Activated T-cell treated with anti-CD3 and anti-CD28 coated beads, Interleukin-2, amount 50 U/mL, for 48 hours (primary cell): ENCODE measurements around the gene SLC15A3.

Experiments used
- DNase-seq, 2 experiments: peaks; one replicate each; pipeline ENCODE4 v3.0.0-alpha.2; 2020

Gene SLC15A3

DNA sequence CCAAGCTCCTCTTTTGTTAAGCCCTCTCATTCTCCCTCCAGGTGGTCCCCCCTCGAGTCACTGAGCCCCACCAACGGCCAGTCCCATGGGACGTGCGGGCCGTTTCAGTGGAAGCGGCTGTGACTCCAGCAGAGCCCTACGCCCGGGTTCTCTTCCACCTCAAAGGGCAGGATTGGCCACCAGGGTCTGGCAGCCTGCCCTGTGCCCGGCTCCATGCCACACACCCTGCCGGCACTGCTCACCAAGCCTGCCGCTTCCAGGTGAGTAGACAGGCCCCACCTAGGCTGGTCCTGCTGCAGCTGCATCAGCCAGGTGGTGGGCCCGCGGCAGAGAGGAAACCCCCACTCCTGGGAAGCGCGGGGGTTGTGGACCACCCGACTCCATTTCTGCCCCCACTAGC lies 24.4 kb downstream of the SLC15A3 start:
- no peak for DNase-seq

DNA sequence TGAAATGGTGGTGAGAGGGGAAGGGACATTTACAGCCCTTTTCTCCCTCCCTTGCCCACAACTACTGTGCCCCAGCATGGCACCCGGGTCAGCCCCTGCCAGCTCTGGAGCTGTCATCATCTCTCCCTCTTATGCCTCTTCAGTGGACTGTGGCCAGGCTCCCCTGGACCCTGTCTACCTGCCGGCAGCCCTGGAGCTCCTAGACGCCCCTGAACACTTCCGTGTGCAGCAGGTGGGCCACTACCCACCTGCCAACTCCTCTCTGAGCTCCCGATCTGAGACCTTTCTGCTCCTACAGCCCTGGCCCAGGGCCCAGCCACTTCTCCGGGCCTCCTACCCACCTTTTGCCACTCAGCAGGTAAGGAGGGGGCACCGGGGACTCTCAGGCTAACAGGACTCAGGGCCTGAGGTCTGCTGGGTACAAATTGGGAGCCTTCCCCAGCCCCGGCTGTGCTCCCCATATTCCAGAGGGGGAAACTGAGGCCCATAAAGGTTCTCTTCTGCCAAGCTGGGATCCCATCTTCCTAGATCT lies 24.8 kb downstream of the SLC15A3 start:
- no peak for DNase-seq

DNA sequence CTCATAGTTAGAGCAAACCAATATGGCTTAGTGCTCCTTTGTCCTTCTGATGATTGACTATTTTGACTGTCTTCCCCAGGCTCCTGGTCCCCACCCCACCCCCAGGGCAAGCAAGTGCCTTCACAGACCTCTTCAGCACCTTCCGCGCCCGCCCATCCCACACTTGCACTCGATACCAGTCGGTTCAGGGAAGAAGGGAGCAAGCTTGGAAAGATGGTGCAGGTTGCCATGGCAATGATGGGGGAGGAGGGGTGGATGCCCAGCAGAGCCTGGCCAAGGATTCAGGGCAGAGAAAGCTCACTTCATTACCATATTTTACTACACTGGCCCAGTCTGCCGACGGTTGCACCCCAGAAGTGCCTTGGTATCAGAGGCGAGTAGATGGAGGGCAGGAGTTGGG lies 25.5 kb downstream of the SLC15A3 start:
- no peak for DNase-seq

DNA sequence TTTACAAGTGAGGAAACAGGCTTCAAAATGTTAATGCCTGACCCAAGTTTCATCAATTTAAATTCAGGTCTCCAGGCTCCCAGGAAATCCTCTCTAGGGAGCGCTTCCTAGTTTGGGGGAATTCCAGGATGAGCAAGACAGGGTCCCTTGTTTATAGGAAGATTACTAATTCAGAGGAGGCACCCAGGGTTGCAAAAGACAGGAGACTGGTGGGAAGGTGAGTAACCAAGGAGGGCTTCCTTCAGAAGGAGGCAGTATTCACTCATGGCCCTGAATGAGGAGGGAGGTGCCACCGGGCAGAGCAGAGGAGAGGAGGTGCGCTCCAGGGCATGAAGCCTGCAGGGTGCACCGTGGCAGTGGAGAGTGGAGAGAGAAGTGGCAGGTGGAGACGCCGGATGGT lies 26.1 kb downstream of the SLC15A3 start:
- DNase-seq = no peak

DNA sequence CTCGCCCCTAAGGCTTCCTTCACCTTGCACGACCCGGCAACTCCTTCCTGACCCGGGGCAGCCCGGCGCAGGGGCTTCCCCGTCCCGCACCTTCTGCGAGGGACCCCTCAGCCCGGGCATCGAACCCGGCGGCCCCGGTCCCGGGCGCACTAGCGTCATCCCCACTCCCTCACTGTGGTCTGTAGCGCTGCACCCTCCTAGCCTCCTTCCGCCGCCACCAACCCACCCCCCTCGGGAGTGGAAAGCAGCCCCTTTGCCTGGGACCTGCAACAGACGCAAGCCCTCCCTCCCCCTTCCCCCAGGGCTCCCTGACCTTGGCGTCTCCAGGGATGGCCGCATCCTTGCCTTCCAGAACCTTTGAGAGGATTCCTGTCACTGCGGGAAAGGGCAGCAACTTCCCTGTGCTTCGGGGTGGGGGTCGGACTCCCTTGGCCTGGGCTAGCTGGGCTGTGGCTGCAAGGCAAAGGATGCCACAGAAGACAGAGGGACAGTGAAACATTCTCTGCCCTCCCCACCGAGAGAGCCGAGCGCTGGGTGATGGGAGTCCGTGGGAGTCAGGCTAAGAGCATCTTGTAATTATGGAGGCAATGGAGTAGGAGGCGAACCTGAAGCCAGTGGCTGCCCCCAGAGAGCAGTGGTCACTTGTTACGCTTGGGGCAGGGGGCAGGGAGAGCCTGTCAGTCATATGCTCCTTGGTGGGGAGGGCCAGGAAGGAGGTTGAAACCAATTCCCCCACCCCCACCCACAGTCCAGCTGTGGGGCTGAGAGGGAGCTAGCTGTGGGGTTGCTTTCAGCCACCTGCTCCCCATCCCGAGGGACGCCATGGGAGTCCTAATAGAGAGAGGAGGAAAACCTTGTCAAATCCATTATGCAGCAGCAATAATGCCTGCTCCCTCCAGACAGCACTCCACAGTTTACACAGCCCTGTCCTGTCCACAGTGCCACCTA lies 26.8 kb downstream of the SLC15A3 start:
- peak in 1 of 2 experiments; percentile 25 for DNase-seq

DNA sequence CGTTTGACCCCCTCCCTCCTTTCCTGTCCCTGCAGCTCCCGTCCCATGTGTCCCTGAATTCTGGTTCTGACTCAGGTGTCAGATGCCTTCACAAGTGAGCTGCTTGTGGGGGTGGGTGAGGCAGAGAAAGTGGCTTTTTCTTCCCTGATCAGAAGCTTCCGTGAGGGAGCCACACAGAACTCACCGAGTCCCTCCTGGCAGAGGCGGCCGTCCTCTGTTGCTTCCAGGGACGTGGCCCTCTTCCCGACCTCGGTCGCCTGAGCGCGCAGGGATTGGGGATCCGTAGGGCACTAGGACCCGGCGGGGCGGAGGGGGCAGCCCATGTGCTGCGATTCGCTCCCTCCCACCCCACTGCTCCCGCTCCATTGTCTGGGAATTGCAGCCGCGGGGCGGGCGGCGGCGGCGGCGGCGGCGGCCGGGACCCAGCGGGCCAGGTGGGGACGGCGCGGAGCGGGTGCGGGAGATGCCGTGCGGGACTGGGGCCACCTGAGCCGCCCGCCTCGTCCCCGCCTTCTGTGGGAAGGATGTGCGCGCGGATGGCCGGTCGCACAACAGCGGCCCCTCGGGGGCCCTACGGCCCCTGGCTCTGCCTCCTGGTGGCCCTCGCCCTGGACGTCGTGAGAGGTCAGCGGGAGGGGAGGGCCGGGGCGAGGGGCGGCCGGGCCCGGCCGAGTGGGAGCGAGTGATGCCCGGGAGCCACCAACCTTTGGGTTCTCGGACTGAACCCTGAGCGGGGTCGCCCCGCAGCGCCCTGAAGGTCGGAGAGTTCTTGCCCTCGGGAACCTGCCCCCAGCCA lies 27.7 kb downstream of the SLC15A3 start, which contains the start of gene TMEM132A:
Gene TMEM132A (plus strand): TSS at position 351 of the 796 bp plus-strand sequence. CDS start 174 bp downstream, at position 525.
- DNase-seq = peak; percentile 38 to 43

DNA sequence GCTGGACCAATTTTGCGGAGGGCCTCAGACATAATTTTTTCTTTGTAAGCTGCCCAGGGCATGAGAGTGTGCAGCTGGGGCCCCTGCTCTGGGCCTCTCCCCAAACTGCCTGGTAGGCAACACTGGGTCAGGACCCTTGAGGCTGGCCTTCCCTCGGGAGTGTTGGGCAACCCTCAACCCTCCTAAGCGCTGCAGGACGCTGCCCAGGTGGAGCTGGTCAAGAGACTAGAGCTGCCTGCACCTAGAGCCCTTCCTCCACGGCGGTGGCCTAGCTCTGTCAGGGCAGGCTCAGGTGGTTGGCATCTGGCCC lies 28.2 kb downstream of the SLC15A3 start:
- no peak for DNase-seq

DNA sequence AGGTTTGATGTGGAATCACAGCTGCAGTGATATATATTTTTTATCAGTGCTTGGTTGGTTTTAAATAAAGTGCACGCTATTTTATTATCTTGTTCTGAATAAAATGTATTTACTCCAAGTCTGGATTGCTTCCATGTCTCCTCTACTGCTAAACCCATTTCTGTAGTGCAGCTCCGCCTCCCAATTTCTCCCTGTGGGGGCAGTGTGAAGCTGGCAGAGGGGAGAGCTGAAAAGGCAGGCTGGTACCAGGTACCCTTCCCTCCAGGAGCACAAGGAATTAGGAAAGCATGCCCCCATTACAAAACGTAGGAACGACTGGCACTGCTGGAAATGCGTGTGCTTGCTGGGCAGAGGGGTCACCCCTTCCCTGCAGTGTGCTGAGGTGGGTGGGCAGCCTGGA lies 28.6 kb downstream of the SLC15A3 start:
- no peak for DNase-seq

DNA sequence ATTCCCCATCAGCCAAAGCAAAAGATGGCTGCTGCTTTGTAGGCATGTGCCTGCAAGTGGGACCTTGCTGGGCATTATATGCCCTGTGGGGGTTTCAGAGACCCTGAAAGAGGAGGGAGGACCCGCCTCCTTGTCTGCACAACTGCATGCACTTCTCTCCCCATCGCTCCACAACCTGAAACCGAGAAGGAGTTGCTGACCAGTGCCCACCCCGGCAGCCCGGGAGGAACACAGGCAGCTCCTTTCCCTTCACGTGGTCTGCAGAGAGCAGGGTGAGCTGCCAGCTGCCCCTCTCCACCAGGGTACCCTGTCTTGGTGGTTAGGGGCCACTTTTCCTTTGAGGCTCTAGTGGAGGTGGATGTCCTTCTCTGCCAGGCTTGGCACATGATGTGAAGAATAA lies 29.1 kb downstream of the SLC15A3 start:
- DNase-seq = no peak

DNA sequence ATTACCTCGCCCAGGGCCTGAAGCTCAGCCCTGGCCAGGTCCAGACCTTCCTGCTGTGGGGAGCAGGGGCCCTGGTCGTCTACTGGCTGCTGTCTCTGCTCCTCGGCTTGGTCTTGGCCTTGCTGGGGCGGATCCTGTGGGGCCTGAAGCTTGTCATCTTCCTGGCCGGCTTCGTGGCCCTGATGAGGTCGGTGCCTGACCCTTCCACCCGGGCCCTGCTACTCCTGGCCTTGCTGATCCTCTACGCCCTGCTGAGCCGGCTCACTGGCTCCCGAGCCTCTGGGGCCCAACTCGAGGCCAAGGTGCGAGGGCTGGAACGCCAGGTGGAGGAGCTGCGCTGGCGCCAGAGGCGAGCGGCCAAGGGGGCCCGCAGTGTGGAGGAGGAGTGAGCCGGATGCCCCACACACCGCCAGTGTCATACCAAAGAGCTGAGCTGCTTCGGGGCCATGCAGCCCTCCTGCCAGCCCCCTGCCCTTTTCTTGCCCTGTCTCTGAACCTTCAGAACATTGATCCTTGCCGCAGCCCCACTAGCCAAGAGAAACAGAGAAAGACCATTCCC lies 30.1 kb downstream of the SLC15A3 start:
- no peak for DNase-seq

DNA sequence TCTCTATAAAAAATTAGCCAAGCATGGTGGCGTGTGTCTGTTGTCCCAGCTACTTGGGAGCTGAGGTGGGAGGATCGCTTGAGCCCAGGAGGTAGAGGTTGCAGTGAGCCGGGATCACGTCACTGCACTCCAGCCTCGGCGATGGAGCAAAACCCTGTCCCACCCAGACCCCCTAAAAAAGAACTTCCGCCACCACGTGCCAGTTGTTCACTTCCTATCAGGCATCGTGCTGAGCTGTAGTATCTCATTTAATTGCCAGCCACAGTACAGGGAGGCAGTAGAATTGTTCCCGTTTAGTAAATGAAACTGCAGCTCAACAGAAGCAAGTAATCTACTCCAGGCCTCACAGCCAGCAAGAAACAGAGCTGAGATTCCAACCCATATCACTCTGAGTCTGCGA lies 30.7 kb downstream of the SLC15A3 start:
- DNase-seq = no peak

DNA sequence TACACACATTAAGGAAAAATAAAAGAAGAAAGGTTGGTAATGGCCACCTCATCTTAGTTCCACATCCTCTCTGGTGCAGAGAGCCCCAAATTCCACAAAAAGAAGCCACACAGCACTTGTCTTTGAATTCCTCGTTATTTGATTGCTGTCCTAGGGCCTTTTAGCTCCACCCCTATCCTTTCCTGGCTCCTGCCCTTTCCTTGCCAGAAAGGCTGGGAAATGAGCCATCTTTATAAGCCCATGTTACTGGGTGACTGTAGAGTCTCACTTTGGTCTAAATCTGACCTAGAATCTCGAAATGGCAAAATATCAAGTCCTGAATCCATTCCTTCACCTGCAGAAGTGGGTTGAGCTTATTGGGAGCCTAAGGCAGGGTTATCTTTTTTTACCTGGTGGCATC lies 32.0 kb downstream of the SLC15A3 start:
- DNase-seq = no peak

DNA sequence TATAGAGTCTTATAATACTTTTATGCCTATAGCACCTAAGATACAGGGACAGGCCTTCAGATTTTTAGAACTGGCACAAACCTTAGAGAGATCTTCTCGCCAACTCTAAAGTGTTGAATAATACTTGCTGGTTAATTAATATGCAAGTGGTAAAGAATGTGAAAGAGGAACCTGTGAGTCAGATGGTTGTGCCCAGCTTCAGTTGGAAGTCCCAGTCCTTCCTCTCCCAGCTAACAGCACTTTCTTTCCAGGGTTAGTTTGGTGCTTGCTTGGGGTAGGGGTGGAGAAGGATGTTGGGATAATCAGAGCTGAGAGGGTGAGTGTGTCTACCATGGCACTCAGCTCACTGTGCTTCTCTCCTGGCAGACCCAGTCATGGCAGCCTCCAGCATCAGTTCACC lies 32.7 kb downstream of the SLC15A3 start:
- no peak for DNase-seq

DNA sequence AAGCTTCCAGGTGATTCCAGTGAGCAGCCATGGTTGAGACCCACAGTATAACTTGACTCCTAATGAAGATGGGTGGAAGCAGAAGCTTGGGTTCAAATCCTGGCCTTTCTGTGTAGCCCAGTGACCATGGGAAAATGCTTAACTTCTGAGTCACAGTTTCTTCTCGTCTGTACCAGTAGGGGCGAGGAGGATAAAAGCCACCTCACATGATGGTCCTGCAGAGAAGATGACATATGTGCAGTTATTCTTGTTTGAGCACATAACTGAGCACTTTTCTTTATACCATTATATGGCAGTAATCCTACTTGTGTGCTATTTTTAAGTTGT lies 33.1 kb downstream of the SLC15A3 start:
- no peak for DNase-seq

DNA sequence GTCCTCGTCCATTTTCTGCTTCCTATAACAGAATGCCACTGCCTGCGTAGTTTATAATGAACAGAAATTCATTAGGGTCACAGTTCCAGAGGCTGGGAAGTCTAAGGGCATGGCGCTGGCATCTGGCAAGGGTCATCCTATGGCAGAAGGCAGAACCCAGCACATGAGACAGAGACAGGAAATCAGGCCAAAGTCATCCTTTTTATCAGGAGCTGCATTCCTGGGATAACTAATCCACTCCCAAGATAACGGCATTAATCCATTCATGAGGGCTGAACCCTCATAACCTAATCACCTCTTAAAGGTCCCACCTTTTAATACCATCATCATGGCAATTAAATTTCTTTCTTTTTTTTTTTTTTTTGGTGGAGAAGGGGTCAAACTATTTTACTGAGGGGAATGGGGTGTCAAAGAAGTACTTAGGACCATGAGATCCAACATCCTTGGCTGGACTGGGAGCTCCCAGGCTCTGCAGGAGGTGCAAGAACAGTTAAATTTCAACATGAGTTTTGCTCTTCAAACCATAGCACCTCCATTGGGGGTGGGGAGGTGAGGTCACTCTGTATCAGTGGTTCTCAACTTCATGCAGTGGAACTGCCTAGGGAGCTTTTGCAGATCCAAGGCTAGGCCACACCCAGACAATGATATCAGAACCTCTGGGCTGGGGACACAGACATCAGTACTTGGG lies 33.6 kb downstream of the SLC15A3 start:
- DNase-seq = no peak

DNA sequence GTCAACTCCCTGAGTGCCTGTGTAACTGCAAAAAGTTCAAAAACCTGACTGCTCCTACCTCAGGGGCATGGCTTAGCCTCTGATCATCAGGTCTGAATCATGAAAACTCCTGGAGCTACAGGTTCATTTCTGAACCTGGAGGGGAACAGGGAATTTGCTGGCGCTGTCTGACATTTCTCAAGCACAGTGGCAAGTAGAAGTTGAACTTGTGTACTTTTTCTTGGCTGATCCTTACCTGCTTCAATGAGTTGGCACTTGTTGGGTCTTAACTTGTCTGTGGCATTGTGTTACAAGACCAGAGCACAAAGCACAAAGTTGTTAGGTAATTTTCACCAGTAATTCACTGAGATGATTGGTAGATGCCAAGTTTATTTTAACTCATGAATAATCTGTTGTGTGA lies 34.7 kb downstream of the SLC15A3 start:
- DNase-seq = no peak

DNA sequence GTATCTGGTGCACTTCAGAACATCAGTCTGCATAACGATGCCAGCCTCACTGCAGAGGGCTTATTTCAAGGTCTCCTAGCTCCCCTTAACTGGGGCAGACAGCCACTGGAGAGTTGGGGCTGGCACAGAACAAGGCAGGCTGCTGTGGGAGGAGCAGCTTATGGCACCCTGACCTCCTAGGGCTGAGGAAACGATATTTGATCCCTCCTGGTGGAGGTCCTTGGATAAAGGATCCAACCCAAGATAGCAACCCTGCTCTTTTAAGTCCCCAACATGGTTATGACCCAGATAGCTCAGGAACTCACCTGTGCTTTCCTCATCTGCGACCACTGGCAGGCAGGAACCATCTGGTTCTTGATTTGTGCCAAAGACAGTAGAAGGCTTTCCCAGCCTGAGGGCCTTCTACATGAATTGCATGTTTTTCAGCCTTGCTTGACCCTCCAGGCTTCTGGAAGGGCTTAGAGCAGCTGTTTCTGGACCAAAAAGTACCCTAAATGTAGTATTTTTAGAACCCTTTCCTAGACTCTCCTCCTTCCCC lies 35.2 kb downstream of the SLC15A3 start:
- DNase-seq = no peak

DNA sequence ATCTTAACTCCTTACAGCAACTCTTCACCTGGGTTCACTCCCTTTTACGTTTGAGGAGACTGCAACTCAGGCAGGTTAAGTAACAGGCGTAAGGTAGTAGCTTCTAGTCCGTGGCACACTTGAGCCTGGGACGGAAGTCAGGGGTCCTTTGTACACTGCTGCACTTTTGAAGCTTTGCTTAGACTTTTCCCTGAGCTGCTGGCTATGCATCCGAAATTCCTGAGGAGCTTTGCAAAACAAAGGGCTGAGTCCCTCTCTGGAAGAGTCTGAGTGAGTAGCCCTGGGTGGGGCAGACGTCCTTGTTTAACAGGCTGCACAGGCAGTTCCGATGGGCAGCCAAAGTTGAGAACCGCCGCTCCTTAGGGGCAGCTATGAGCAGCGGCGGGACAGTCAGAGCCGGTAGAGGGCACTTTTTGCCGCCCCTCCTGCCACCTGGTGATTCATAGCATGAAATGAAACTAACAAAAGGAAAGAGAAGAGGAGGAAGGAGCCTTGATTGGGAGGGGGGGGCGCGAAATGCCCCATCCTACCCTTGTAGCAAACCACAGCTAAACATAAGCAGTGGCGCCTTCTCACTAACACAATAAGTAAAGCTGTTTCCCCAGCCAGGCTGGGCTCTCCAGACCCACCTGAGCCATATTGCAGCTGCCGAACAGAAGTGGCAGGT lies 36.6 kb downstream of the SLC15A3 start:
- DNase-seq = peak; percentile 79 to 80

DNA sequence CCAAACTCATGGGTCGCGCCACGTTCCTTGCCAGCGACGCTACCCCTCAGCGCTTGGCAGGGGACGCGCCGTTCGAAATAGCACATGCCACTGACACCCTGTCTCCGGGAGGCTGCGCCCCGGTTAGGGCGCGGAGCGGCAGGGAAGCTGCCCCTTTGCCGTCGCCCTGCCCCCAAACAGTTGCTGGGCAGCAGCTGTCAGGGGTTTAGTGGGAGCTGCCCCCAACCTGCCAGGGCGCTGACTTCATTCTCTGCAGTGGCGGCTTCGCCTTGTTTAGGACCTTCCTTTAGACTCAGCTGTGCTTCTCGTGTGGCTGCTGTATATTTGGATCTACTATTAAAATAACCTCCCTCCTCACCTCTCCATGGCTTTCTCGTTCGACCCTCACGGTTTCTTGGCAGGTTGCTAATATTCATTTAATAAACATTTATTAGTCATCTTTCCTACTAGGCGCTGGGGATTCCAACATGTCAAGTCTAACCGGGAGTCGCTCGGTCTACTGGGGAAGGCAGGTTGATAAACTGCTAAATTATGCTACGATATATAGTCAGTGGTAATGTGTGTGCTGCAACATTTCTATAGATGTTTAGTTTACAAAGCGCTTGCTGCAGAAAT lies 37.2 kb downstream of the SLC15A3 start:
- peak; percentile 59 to 71 for DNase-seq

DNA sequence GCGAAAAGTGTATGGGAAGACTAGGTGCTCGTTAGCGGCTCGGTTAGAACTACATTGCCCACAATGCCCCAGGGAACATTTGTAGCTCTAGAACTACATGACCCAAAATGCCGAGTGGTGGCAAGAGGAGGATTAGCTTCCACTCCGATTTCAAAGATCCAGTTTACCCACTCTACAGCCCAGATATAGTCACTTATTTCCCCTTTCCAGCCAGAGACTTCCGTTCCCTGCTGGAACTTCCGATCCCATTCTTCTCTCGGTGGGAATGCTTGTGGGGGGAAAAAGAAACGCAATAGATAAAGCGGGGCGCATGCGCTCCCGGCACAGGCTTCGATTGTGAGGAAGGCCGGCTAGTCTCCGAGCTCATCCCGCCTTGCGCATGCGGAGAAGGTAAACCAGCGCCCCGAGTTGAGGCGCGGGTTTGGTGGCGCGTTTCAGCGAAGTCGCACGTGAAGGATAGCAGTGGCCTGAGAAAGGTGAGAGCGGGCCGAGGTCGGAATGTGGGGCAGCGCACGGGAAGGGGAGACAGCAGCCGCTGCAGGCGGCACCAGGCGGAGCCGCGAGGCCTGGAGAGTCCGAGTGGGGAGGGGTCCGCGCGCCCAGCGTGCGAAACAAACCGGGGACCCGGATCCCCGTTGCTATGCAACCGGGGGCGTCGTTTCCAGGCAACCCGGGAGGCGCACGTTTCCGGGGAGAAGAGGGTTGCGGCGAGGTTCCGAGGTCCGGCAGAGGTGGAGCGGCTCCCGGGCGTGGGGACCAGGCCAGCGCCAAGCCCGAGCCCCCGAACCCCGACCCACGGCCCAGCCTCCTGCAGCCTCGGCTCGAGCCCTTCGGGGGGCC lies 38.0 kb downstream of the SLC15A3 start, which contains the start of gene TMEM109:
Gene TMEM109 (plus strand): TSS at position 366 of the 840 bp plus-strand sequence. CDS start 5,536 bp downstream, outside the sequence.
- peak; percentile 91 to 94 for DNase-seq
